ENCODE data around the gene GATAD2A.

The GATAD2A gene

DNA sequence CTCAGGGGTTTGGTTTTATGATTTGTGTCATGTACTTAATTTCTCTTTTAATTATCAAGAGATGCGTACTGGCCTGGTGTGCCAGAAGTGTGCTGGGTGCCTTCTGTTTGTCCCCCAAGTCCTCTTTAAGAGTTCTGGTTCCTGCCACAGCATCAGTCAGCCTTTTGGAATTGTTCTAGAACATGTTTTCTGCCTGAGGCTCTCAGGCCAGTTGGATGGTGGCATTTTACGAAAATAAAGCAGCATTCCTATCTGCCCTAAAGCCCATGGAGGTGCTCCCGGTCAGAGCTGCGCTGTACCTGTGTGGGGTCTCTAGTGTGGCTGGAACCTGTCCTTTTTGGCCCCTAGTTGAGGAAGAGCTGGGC lies 55.8 kb downstream of the GATAD2A start:
- Histone ChIP-seq H3K27me3 (ENCODE audit: insufficient read depth, low read length) (no peaks in the 10 kb centered on the region), H4K12ac (ENCODE audit: low read depth, low read length) (peak overlapping the region; percentile 19), H2AK5ac (ENCODE audit: low read length) (peak overlapping the region; percentile 45), H3K36me3 (ENCODE audit: control insufficient read depth in 1 of 2, insufficient read depth in 2 of 2, low read length in 2 of 2) (peaks cover 15 to 18% of the 10 kb centered on the region in 2 experiments), H3K9me3 (ENCODE audit: insufficient read depth, low read depth, low read length) (peaks cover under 1% of the 10 kb centered on the region), H2BK120ac (ENCODE audit: insufficient read depth, low read length, poor library complexity) (no peak overlapping the region), H2BK5ac (ENCODE audit: low read depth, low read length, poor library complexity) (no peak overlapping the region), H3K9ac (ENCODE audit: low read length) (no peak overlapping the region), H4K8ac (ENCODE audit: low read depth, low read length) (no peak overlapping the region), H4K91ac (ENCODE audit: low read depth, low read length) (peak overlapping the region; percentile 50), H3K23ac (ENCODE audit: low read length) (no peak overlapping the region), H3K4ac (ENCODE audit: low read depth, low read length) (peak overlapping the region; percentile 85), H3K4me2 (ENCODE audit: low read length) (no peak overlapping the region), H2BK12ac (ENCODE audit: low read length) (peak overlapping the region; percentile 37), H2AFZ (ENCODE audit: insufficient read depth, low read length, poor library complexity) (no peak overlapping the region), H3K4me1 (ENCODE audit: control insufficient read depth in 1 of 2, insufficient read depth in 2 of 2, low read length in 2 of 2) (peaks cover 66 to 68% of the 10 kb centered on the region in 2 experiments), H3K18ac (ENCODE audit: low read length) (peak overlapping the region; percentile 33), H3K27ac (ENCODE audit: low read depth, low read length) (peak overlapping the region; percentile 99), H3K14ac (ENCODE audit: low read length) (peak overlapping the region; percentile 33), H3K79me1 (ENCODE audit: low read length) (peaks cover 37% of the 10 kb centered on the region), H3K79me2 (ENCODE audit: control insufficient read depth, insufficient read depth, low read length, poor library complexity) (peaks cover 45% of the 10 kb centered on the region), H3K4me3 (ENCODE audit: low read depth, low read length) (no peak overlapping the region)
- DNase-seq = peak; percentile 25 to 48
- no CpG with 5 or more reads among the region's 4 CpGs for WGBS (ENCODE audit: extremely low coverage, insufficient coverage, insufficient read length)

DNA sequence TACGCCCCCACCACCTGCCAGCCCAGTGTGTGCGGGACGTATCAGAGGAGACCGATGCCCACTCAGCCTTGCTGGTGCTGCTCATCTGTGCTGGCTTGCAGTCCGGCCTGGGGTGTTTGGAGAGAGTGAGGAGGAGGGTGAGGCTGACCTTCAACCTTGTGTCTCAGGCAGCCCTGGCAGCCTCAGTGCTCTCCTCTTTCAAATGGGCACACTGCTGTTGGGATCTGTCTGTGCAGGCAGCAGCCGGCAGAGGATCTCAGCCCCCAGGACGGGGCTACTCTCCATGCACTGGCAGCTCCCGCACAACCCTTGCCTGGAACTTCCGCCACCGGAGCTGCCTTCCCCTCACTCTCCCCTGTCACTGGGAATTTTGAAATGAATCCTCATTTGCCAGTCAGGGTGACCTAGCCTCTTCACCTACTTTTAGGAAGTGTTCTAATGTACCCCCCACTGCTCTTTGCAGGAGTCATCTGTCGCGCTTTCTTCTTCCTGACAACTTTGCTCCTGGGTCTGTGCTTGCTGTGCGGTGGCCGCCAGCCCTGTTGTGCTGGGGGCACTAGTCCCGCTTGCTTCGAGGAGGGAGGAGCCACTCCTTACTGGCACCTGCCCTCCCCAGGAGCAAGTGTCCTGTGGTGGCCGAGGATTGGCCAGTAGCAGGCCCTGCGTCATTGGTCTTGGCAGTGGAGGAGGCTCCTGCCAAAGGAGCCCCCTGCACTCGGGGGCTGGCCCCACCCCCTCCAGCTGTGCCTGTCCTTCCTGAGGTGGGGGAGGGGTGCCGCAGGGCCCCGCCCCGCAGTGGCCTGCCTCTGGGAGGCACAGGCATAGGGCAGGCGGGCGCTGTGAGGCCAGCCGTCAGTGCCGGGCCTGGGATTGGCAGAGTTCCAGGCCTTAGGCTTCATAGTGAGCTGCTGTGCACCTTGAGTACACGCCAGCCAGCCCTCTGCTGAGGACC lies 56.5 kb downstream of the GATAD2A start:
- no CpG with 5 or more reads among the region's 27 CpGs for WGBS (ENCODE audit: extremely low coverage, insufficient coverage, insufficient read length)
- H3K4me2 ChIP-seq (ENCODE audit: low read length) = peak overlapping the region; percentile 30
- no peak overlapping the region for H2BK120ac ChIP-seq (ENCODE audit: insufficient read depth, low read length, poor library complexity)
- H3K79me2 ChIP-seq (ENCODE audit: control insufficient read depth, insufficient read depth, low read length, poor library complexity) = peaks cover 44% of the 10 kb centered on the region
- H3K23ac ChIP-seq (ENCODE audit: low read length) = no peak overlapping the region
- no peaks in the 10 kb centered on the region for H3K27me3 ChIP-seq (ENCODE audit: insufficient read depth, low read length)
- H3K9me3 ChIP-seq (ENCODE audit: insufficient read depth, low read depth, low read length) = peaks cover 4% of the 10 kb centered on the region
- peaks cover 62 to 65% of the 10 kb centered on the region in 2 experiments for H3K4me1 ChIP-seq (ENCODE audit: control insufficient read depth in 1 of 2, insufficient read depth in 2 of 2, low read length in 2 of 2)
- H4K12ac ChIP-seq (ENCODE audit: low read depth, low read length) = peak overlapping the region; percentile 19
- peak overlapping the region; percentile 45 for H2AK5ac ChIP-seq (ENCODE audit: low read length)
- peak overlapping the region; percentile 8 for H2BK5ac ChIP-seq (ENCODE audit: low read depth, low read length, poor library complexity)
- DNase-seq = no peak
- H3K14ac ChIP-seq (ENCODE audit: low read length) = peak overlapping the region; percentile 59
- no peak overlapping the region for H3K9ac ChIP-seq (ENCODE audit: low read length)
- H4K91ac ChIP-seq (ENCODE audit: low read depth, low read length) = peak overlapping the region; percentile 99
- peak overlapping the region; percentile 85 for H3K4ac ChIP-seq (ENCODE audit: low read depth, low read length)
- peak overlapping the region; percentile 99 for H3K27ac ChIP-seq (ENCODE audit: low read depth, low read length)
- peak overlapping the region; percentile 61 for H3K18ac ChIP-seq (ENCODE audit: low read length)
- H3K36me3 ChIP-seq (ENCODE audit: control insufficient read depth in 1 of 2, insufficient read depth in 2 of 2, low read length in 2 of 2) = peaks cover 20 to 23% of the 10 kb centered on the region in 2 experiments
- peak overlapping the region; percentile 20 for H4K8ac ChIP-seq (ENCODE audit: low read depth, low read length)
- H3K4me3 ChIP-seq (ENCODE audit: low read depth, low read length) = no peak overlapping the region
- peaks cover 37% of the 10 kb centered on the region for H3K79me1 ChIP-seq (ENCODE audit: low read length)
- no peak overlapping the region for H2AFZ ChIP-seq (ENCODE audit: insufficient read depth, low read length, poor library complexity)
- peak overlapping the region; percentile 37 for H2BK12ac ChIP-seq (ENCODE audit: low read length)

DNA sequence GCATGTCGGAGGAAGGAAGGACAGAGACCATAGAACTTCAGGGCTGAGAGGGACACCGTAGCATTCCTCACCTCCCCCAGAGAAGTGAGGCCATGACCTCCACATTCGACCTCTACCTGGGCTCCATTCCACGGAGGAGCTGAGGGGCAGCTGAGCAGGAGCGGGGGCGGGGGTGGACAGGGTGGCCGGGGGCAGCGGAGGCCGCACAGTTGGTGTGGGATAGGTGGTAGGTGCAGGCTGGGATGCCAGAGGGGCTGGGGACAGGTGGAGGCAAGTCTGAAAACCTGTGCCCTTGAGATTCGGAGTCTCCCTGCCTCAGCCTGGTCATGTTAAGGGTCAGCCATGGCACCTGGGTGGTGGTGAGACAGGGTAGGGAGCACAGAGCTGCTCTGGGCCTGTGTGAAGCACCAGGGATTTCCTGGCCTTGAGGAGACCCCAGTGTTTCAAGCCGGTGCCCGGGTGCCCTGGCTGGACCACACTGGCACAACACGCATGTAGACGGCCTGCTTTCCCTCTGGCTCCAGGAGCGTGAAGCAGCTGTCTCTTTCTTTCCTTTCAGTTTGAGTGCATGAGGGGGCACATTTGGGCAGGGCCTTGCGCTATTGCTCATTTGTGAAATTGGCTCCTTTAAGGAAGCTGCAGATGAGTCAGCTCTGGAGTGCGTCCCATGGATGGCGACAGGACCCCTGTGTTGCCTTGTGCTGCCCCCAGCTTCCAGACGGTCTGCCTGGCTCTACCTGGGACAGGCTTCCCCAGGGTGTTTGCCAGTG lies 58.1 kb downstream of the GATAD2A start:
- DNase-seq = no peak
- peak overlapping the region; percentile 83 for H4K8ac ChIP-seq (ENCODE audit: low read depth, low read length)
- peak overlapping the region; percentile 95 for H3K14ac ChIP-seq (ENCODE audit: low read length)
- H2BK120ac ChIP-seq (ENCODE audit: insufficient read depth, low read length, poor library complexity) = peak overlapping the region; percentile 97
- peaks cover 59 to 61% of the 10 kb centered on the region in 2 experiments for H3K4me1 ChIP-seq (ENCODE audit: control insufficient read depth in 1 of 2, insufficient read depth in 2 of 2, low read length in 2 of 2)
- peaks cover 8% of the 10 kb centered on the region for H3K9me3 ChIP-seq (ENCODE audit: insufficient read depth, low read depth, low read length)
- H4K12ac ChIP-seq (ENCODE audit: low read depth, low read length) = peak overlapping the region; percentile 79
- H3K79me1 ChIP-seq (ENCODE audit: low read length) = peaks cover 35% of the 10 kb centered on the region
- no peak overlapping the region for H3K4me3 ChIP-seq (ENCODE audit: low read depth, low read length)
- peak overlapping the region; percentile 99 for H3K27ac ChIP-seq (ENCODE audit: low read depth, low read length)
- H3K27me3 ChIP-seq (ENCODE audit: insufficient read depth, low read length) = no peaks in the 10 kb centered on the region
- peak overlapping the region; percentile 18 for H3K23ac ChIP-seq (ENCODE audit: low read length)
- H3K36me3 ChIP-seq (ENCODE audit: control insufficient read depth in 1 of 2, insufficient read depth in 2 of 2, low read length in 2 of 2) = peaks cover 21% of the 10 kb centered on the region in 2 experiments
- WGBS (ENCODE audit: extremely low coverage, insufficient coverage, insufficient read length) = no CpG with 5 or more reads among the region's 19 CpGs
- peak overlapping the region; percentile 98 for H2AK5ac ChIP-seq (ENCODE audit: low read length)
- peaks cover 38% of the 10 kb centered on the region for H3K79me2 ChIP-seq (ENCODE audit: control insufficient read depth, insufficient read depth, low read length, poor library complexity)
- H4K91ac ChIP-seq (ENCODE audit: low read depth, low read length) = peak overlapping the region; percentile 99
- H2BK5ac ChIP-seq (ENCODE audit: low read depth, low read length, poor library complexity) = peak overlapping the region; percentile 97
- peak overlapping the region; percentile 42 for H3K9ac ChIP-seq (ENCODE audit: low read length)
- peak overlapping the region; percentile 75 for H3K4ac ChIP-seq (ENCODE audit: low read depth, low read length)
- H2BK12ac ChIP-seq (ENCODE audit: low read length) = peak overlapping the region; percentile 87
- H3K4me2 ChIP-seq (ENCODE audit: low read length) = peak overlapping the region; percentile 40
- peak overlapping the region; percentile 92 for H3K18ac ChIP-seq (ENCODE audit: low read length)
- peak overlapping the region; percentile 38 for H2AFZ ChIP-seq (ENCODE audit: insufficient read depth, low read length, poor library complexity)

DNA sequence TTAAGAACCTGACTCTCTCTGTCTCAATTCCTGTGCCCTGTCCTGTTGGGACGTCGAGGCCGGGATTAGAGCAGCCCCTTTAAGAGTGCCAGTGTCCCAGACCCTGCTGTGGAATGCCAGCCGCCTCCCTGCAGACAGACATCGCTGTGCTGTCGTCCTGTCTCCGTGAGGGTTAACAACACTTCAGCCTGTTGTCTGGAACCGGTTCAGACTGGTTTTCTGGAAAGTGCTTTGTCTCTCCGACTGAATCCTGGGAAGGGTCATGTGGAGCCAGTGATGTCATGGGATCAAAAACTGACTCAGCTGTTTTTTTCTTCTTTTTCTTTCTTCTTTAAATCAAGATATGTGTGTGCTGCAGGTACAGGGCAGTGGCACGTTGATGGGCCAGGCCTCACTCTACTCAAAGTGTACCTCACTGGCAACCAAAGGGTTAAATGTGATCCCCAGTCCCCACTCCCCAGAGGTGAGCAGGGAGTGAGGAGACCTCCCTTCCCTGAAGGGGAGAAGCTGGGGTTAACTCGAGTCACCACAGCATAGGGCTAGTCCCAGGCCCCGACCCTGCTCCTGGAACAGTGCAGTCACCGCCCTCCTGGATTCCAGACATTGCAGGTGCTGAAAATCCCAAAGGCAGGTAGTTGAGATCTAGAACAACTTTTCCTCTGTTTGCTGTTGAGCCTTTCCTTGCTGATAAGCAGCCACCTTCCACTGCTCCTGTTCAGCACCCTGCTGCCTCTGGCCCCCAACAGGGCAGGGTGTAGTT lies 59.0 kb downstream of the GATAD2A start:
- Histone ChIP-seq H2BK120ac (ENCODE audit: insufficient read depth, low read length, poor library complexity) (peak overlapping the region; percentile 97), H3K36me3 (ENCODE audit: control insufficient read depth in 1 of 2, insufficient read depth in 2 of 2, low read length in 2 of 2) (peaks cover 20 to 21% of the 10 kb centered on the region in 2 experiments), H4K91ac (ENCODE audit: low read depth, low read length) (peak overlapping the region; percentile 99), H3K23ac (ENCODE audit: low read length) (no peak overlapping the region), H3K79me1 (ENCODE audit: low read length) (peaks cover 35% of the 10 kb centered on the region), H4K8ac (ENCODE audit: low read depth, low read length) (peak overlapping the region; percentile 94), H2BK12ac (ENCODE audit: low read length) (peak overlapping the region; percentile 87), H4K12ac (ENCODE audit: low read depth, low read length) (peak overlapping the region; percentile 94), H3K18ac (ENCODE audit: low read length) (peak overlapping the region; percentile 92), H3K79me2 (ENCODE audit: control insufficient read depth, insufficient read depth, low read length, poor library complexity) (peaks cover 36% of the 10 kb centered on the region), H3K4me1 (ENCODE audit: control insufficient read depth in 1 of 2, insufficient read depth in 2 of 2, low read length in 2 of 2) (peaks cover 58 to 59% of the 10 kb centered on the region in 2 experiments), H2BK5ac (ENCODE audit: low read depth, low read length, poor library complexity) (peak overlapping the region; percentile 97), H3K27ac (ENCODE audit: low read depth, low read length) (peak overlapping the region; percentile 99), H2AK5ac (ENCODE audit: low read length) (peak overlapping the region; percentile 98), H3K9me3 (ENCODE audit: insufficient read depth, low read depth, low read length) (peaks cover 8% of the 10 kb centered on the region), H3K4me3 (ENCODE audit: low read depth, low read length) (no peak overlapping the region), H3K27me3 (ENCODE audit: insufficient read depth, low read length) (no peaks in the 10 kb centered on the region), H2AFZ (ENCODE audit: insufficient read depth, low read length, poor library complexity) (peak overlapping the region; percentile 82), H3K4ac (ENCODE audit: low read depth, low read length) (peak overlapping the region; percentile 75), H3K9ac (ENCODE audit: low read length) (peak overlapping the region; percentile 25), H3K4me2 (ENCODE audit: low read length) (peak overlapping the region; percentile 40), H3K14ac (ENCODE audit: low read length) (peak overlapping the region; percentile 95)
- WGBS (ENCODE audit: extremely low coverage, insufficient coverage, insufficient read length) = no CpG with 5 or more reads among the region's 13 CpGs
- DNase-seq = peak; percentile 80 to 91

Data from trophoblast cell (in vitro differentiated cells and primary cell).